ENCODE results near the gene ERICH2. TPM values are rescaled to one million over a fixed set of nuclear protein-coding genes. Genes with fewer than 3 reads are reported as not detected.
A peak's percentile ranks its signal among the peaks of the same experiment; 100 is the strongest.

The ERICH2 gene
- total and polyA plus RNA-seq, 2 of the 13 experiments (the other 11 are each of a cell fraction or from before 2014, with no cell fraction given): not detected

- ChIA-PET POLR2A (no interaction called here), CTCF (ENCODE audit: low intra/inter-chr PET ratio, low total read pairs) (interaction anchor here (1.4 kb wide), 1 partner anchor 376 kb away, joined by 3 read pairs; no protein-coding TSS in a partner anchor)
- no TSS peak for BruUV-seq (replicated peaks)
- H3K36me3 ChIP-seq (replicated peaks in 1 of 2; ENCODE audit: control insufficient read depth in 1 of 2, insufficient read depth in 2 of 2, low read length in 2 of 2): no peaks in the 10 kb centered on the region
- no peak for DNase-seq (ENCODE audit: low spot score)
- intact Hi-C loops (cut with micrococcal nuclease; ENCODE audit: unreplicated experiment): loop anchor here (5.0 kb wide), 1 partner anchor 75 kb away; no protein-coding TSS in a partner anchor
- H3K4me2 ChIP-seq (ENCODE audit: low read depth, low read length): no peak overlapping the region
- H3K4me1 ChIP-seq (ENCODE audit: insufficient read depth, low read length): peaks cover 5% of the 10 kb centered on the region
- H3K27ac ChIP-seq (ENCODE audit: extremely low read length, insufficient read depth, low read length): no peak overlapping the region
- no peaks in the 10 kb centered on the region; a peak in 2 of 5 replicates for H3K27me3 ChIP-seq (ENCODE audit: control insufficient read depth in 1 of 2, insufficient read depth in 2 of 2, low read length in 2 of 2)
- no peaks in the 10 kb centered on the region for H3K79me2 ChIP-seq (ENCODE audit: insufficient read depth, low read length)
- 94% methylated on average over 2 of the region's 2 CpGs for WGBS (ENCODE audit: low lambda C conversion rate)
- no peak overlapping the region for H3K4me3 ChIP-seq (replicated peaks in 1 of 3; ENCODE audit: insufficient read depth in 1 of 3, low read depth in 2 of 3, low read length in 3 of 3)
- H2AFZ ChIP-seq (ENCODE audit: low read length): no peak overlapping the region
- H3K9ac ChIP-seq (ENCODE audit: insufficient read depth, low read depth, low read length): no peak overlapping the region
- no peak for ATAC-seq
- in situ Hi-C loops (cut with HindIII; ENCODE audit: extremely low pct_ligation_motif_present, low pct_unique_long_range_greater_than_20kb): no loop called here
- no peaks in the 10 kb centered on the region for H3K9me3 ChIP-seq (ENCODE audit: low read length)
- no peak for FAIRE-seq
- TF ChIP-seq PLSCR1 (CRISPR knock-in tag; IDR thresholded peaks at IDR 0.05; ENCODE audit: borderline replicate concordance): no peak
- TF ChIP-seq NFRKB (IDR thresholded peaks at IDR 0.05): no peak
- TF ChIP-seq ISX (CRISPR knock-in tag; conservative IDR thresholded peaks at IDR 0.05): no peak
- no peak for TF ChIP-seq ZNF574 (CRISPR knock-in tag; IDR thresholded peaks at IDR 0.05)
- TF ChIP-seq MED1 (CRISPR knock-in tag; IDR thresholded peaks at IDR 0.05): no peak
- no peak for TF ChIP-seq ZBTB10 (CRISPR knock-in tag; IDR thresholded peaks at IDR 0.05; ENCODE audit: borderline replicate concordance)
- peak; percentile 88 to 91 for TF ChIP-seq MAFK (conservative IDR thresholded peaks at IDR 0.05 in 1 of 2, IDR thresholded peaks at IDR 0.05 in 1 of 2; ENCODE audit: low read length in 2 of 2)
- no peak for TF ChIP-seq ZNF501 (CRISPR knock-in tag; IDR thresholded peaks at IDR 0.05)
- TF ChIP-seq MAFF (IDR thresholded peaks at IDR 0.05; ENCODE audit: low read depth, low read length): peak; percentile 88
- TF ChIP-seq ZNF850 (CRISPR knock-in tag; conservative IDR thresholded peaks at IDR 0.05): no peak
- no peak for TF ChIP-seq MTERF4 (CRISPR knock-in tag; IDR thresholded peaks at IDR 0.05)
- H4K20me1 ChIP-seq (ENCODE audit: insufficient read depth, low read length): no peaks in the 10 kb centered on the region
These were observed 32.8 kb upstream of the ERICH2 start for GRCh38 chr2:170737406-170737805.
